ENCODE measurements around the gene ZFHX3. TPM values are rescaled to one million over a fixed set of nuclear protein-coding genes. Genes with fewer than 3 reads are reported as not detected.

Gene ZFHX3
- total and polyA plus RNA-seq, 3 donors from 2014 or later, result 3.3 to 19.9 (median 15.7) TPM

DNA sequence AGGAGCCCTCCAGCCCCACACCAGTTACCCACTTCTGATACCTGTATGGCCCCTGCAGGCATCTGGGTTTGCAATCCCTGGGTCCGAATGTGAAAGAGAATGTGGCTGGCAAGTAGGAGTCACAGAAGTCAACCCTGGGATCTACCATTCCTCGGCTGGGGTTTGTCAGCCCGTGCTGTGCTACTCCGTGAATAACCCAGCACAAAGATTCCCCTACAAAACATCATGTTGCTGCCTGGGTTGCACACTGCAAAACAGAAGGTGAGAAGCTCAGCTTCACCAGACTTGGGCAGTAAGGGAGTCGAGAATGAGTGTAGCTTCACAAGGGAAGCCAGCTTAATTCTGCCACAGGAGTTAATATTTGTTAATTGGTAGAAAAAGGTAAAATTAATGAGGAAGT lies 137.1 kb downstream of the ZFHX3 start:
- TF ChIP-seq, protein P1, sequence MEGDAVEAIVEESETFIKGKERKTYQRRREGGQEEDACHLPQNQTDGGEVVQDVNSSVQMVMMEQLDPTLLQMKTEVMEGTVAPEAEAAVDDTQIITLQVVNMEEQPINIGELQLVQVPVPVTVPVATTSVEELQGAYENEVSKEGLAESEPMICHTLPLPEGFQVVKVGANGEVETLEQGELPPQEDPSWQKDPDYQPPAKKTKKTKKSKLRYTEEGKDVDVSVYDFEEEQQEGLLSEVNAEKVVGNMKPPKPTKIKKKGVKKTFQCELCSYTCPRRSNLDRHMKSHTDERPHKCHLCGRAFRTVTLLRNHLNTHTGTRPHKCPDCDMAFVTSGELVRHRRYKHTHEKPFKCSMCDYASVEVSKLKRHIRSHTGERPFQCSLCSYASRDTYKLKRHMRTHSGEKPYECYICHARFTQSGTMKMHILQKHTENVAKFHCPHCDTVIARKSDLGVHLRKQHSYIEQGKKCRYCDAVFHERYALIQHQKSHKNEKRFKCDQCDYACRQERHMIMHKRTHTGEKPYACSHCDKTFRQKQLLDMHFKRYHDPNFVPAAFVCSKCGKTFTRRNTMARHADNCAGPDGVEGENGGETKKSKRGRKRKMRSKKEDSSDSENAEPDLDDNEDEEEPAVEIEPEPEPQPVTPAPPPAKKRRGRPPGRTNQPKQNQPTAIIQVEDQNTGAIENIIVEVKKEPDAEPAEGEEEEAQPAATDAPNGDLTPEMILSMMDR (IDR thresholded peaks at IDR 0.05), result no peak
- no peak for TF ChIP-seq POLR2A (IDR thresholded peaks at IDR 0.05)
- intact Hi-C loops (cut with DNase I; ENCODE audit: low total_unique reads), result no loop called here
- Histone ChIP-seq H3K27ac (no peak overlapping the region), H3K36me3 (ENCODE audit: low read depth, missing control alignments) (no peaks in the 10 kb centered on the region), H3K4me3 (no peak overlapping the region), H3K27me3 (no peaks in the 10 kb centered on the region), H3K9me3 (no peaks in the 10 kb centered on the region), H3K4me1 (no peaks in the 10 kb centered on the region)
- WGBS, 2 donors, result 91 to 92% methylated on average over 5 of the region's 5 CpGs
- no peak for DNase-seq

- H3K27ac ChIP-seq, result no peak overlapping the region
- 96 to 97% methylated on average over 4 of the region's 4 CpGs for WGBS, 2 donors
These were observed 137.5 kb downstream of the ZFHX3 start for GRCh38 chr16:72910381-72910780.

GRCh38 chr16:72909196-72909595 lies 138.7 kb downstream of the ZFHX3 start:
- Histone ChIP-seq H3K4me1 (no peaks in the 10 kb centered on the region), H3K4me3 (no peak overlapping the region), H3K27me3 (no peaks in the 10 kb centered on the region), H3K9me3 (no peaks in the 10 kb centered on the region), H3K27ac (no peak overlapping the region), H3K36me3 (ENCODE audit: low read depth, missing control alignments) (no peaks in the 10 kb centered on the region)
- intact Hi-C loops (cut with DNase I; ENCODE audit: low total_unique reads), result no loop called here
- TF ChIP-seq POLR2A (IDR thresholded peaks at IDR 0.05), result no peak
- TF ChIP-seq, protein P1 (IDR thresholded peaks at IDR 0.05), result no peak
- 93% methylated on average over 6 of the region's 6 CpGs for WGBS, 2 donors
- no peak for DNase-seq

More at GRCh38 chr16:72910381-72910780, 137.5 kb downstream of the ZFHX3 start:
- Histone ChIP-seq H3K9me3 (no peaks in the 10 kb centered on the region), H3K27me3 (no peaks in the 10 kb centered on the region), H3K4me1 (no peaks in the 10 kb centered on the region), H3K4me3 (no peak overlapping the region), H3K36me3 (ENCODE audit: low read depth, missing control alignments) (no peaks in the 10 kb centered on the region)
- intact Hi-C loops (cut with DNase I; ENCODE audit: low total_unique reads), result no loop called here
- no peak for DNase-seq
- TF ChIP-seq POLR2A (IDR thresholded peaks at IDR 0.05), result no peak
- TF ChIP-seq, protein P1 (IDR thresholded peaks at IDR 0.05), result no peak

GRCh38 chr16:72908362-72909167 lies 139.4 kb downstream of the ZFHX3 start:
- H3K27me3 ChIP-seq, result no peaks in the 10 kb centered on the region
- intact Hi-C loops (cut with DNase I; ENCODE audit: low total_unique reads), result no loop called here
- no peaks in the 10 kb centered on the region for H3K36me3 ChIP-seq (ENCODE audit: low read depth, missing control alignments)
- H3K4me1 ChIP-seq, result no peaks in the 10 kb centered on the region
- no peaks in the 10 kb centered on the region for H3K9me3 ChIP-seq
- no peak overlapping the region for H3K27ac ChIP-seq
- 90 to 93% methylated on average over 19 of the region's 19 CpGs for WGBS, 2 donors
- H3K4me3 ChIP-seq, result no peak overlapping the region
- DNase-seq, result no peak
- TF ChIP-seq, protein P1 (IDR thresholded peaks at IDR 0.05), result no peak
- TF ChIP-seq POLR2A (IDR thresholded peaks at IDR 0.05), result no peak

DNA sequence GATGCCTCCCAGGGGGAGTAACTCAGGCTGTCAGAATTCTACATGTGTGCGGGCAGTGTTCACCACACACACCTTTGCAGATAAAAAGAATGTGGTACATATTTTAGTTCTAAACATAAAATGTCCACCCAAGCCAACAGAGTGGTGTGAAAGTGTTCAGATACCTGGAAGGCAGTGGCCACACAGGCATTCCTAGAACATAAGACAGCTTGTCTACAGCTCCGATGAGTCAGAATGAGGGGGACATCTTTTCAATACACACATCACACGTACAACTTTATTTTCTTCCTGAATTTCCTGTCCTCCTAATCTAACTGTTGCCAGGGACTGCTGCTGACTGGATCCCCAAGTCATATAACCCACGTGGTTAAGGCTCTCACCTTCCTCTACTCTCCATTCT lies 142.3 kb downstream of the ZFHX3 start:
- H3K9me3 ChIP-seq, result no peaks in the 10 kb centered on the region
- DNase-seq, result no peak
- no peaks in the 10 kb centered on the region for H3K4me1 ChIP-seq
- H3K36me3 ChIP-seq (ENCODE audit: low read depth, missing control alignments), result no peaks in the 10 kb centered on the region
- H3K27me3 ChIP-seq, result no peaks in the 10 kb centered on the region
- no peak overlapping the region for H3K27ac ChIP-seq
- no peak overlapping the region for H3K4me3 ChIP-seq
- TF ChIP-seq POLR2A (IDR thresholded peaks at IDR 0.05), result no peak
- intact Hi-C loops (cut with DNase I; ENCODE audit: low total_unique reads), result no loop called here
- 81 to 88% methylated on average over 4 of the region's 4 CpGs for WGBS, 2 donors

Data from testis (tissue), 3 donors.